GM23338 (cell line): Measurements from ENCODE around the gene TOP1.

ENCODE experiments used
- CTCF ChIP-seq, 2 experiments: fragments of 200-600 bp in 1 of 2; sonication (generic) in 1 of 2; conservative IDR thresholded peaks; 2 replicates each; pipeline versions ENCODE4 v1.5.1 to v1.6.1; 2016 to 2017; ENCODE audit warnings: antibody characterized with exemption in 2 of 2, low read depth in 2 of 2, mild to moderate bottlenecking in 2 of 2, moderate library complexity in 1 of 2
- EZH2 ChIP-seq: fragments of 200-600 bp; sonication (generic); IDR thresholded peaks from one replicate; pipeline ENCODE4 v1.8.0; 2017; ENCODE audit warnings: antibody characterized with exemption, mild to moderate bottlenecking, low read depth; ENCODE audit not compliant: unreplicated experiment
- EZH2phosphoT487 ChIP-seq: fragments of 200-600 bp; sonication (generic); IDR thresholded peaks from one replicate; pipeline ENCODE4 v1.8.1; 2018; ENCODE audit warnings: antibody characterized with exemption; ENCODE audit not compliant: unreplicated experiment
- POLR2AphosphoS5 ChIP-seq: IDR thresholded peaks from 2 replicates; pipeline ENCODE4 v1.6.1; 2016; ENCODE audit warnings: antibody characterized with exemption, low read depth
- REST ChIP-seq: IDR thresholded peaks from one replicate; pipeline ENCODE4 v1.6.1; 2018; ENCODE audit warnings: antibody characterized with exemption; ENCODE audit not compliant: unreplicated experiment

- no peak for TF ChIP-seq CTCF (conservative IDR thresholded peaks at IDR 0.05; ENCODE audit: low read depth in 2 of 2)
- TF ChIP-seq POLR2AphosphoS5, result peak; percentile 86
- TF ChIP-seq REST, result no peak
- no peak for TF ChIP-seq EZH2phosphoT487
- no peak for TF ChIP-seq EZH2
Observed at GRCh38 chr20:41028359-41029149, at the start of gene TOP1.
